ENCODE results near the gene ALDH3A1. TPM values are rescaled to one million over a fixed set of nuclear protein-coding genes. Genes with fewer than 3 reads are reported as not detected.
A peak's percentile ranks its signal among the peaks of the same experiment; 100 is the strongest.

The ALDH3A1 gene
- polyA plus RNA-seq, 2 of the 4 experiments (the other 2 are of a cell fraction): 959 to 1,190 TPM

- CTCF ChIA-PET: interaction anchor here (0.6 to 22.4 kb wide), 22 partner anchors 3 to 406 kb away, joined by 3 to 681 read pairs (median 6); partner anchors contain the start of genes ALDH3A1, ALDH3A2, B9D1 and SLC47A1
- 2% methylated on average over 15 of the region's 15 CpGs for WGBS (ENCODE audit: missing lambda C conversion rate)
- no peaks in the 10 kb centered on the region for H3K9me3 ChIP-seq
- H3K4me2 ChIP-seq: peak overlapping the region; percentile 77
- DNase-seq (ENCODE audit: low read depth in 1 of 2, low spot score in 1 of 2) (peak in 1 of 2 experiments; percentile 88), ATAC-seq (peak; percentile 7 to 22), FAIRE-seq (peak; percentile 13)
- H3K4me1 ChIP-seq: peaks cover 71% of the 10 kb centered on the region
- peak overlapping the region; percentile 98 to 100 for H3K27ac ChIP-seq
- POLR2A ChIA-PET: interaction anchor here (0.6 to 5.6 kb wide), 17 partner anchors 9 to 390 kb away, joined by 3 to 87 read pairs (median 6); partner anchors contain the start of genes ALDH3A2, B9D1 and MAPK7
- H3K4me3 ChIP-seq: no peak overlapping the region; the same call in 2 of the 3 replicates
- TF ChIP-seq JUN (IDR thresholded peaks at IDR 0.05): no peak; a peak in 2 of 5 replicates
- peak; percentile 82; the same call in 1 of the 2 replicates for TF ChIP-seq FOSB (CRISPR knock-in tag; IDR thresholded peaks at IDR 0.05)
- peak; percentile 58 for TF ChIP-seq RARB (CRISPR knock-in tag; IDR thresholded peaks at IDR 0.05)
- TF ChIP-seq EHMT2 (IDR thresholded peaks at IDR 0.05; ENCODE audit: low read depth): no peak
- 0 out of 2 replicates have a peak, but pooled peaks have one; percentile 11 for TF ChIP-seq USF2 (IDR thresholded peaks at IDR 0.05)
- TF ChIP-seq HOXB5 (CRISPR knock-in tag; IDR thresholded peaks at IDR 0.05): peak; percentile 94; the same call in 1 of the 2 replicates
- TF ChIP-seq CBX8 (IDR thresholded peaks at IDR 0.05): no peak
- TF ChIP-seq ZNF302 (CRISPR knock-in tag; IDR thresholded peaks at IDR 0.05): peak; percentile 94
- TF ChIP-seq RAD21 (conservative IDR thresholded peaks at IDR 0.05 in 1 of 2, IDR thresholded peaks at IDR 0.05 in 1 of 2): no peak
- peak; percentile 58; the same call in 1 of the 2 replicates for TF ChIP-seq NPAS2 (CRISPR knock-in tag; IDR thresholded peaks at IDR 0.05; ENCODE audit: borderline replicate concordance)
- no peak; the same call in none of the 2 replicates for TF ChIP-seq TFCP2L1 (CRISPR knock-in tag; IDR thresholded peaks at IDR 0.05)
- peak; percentile 8 to 35; a peak in 2 of 5 replicates for TF ChIP-seq EP300 (IDR thresholded peaks at IDR 0.05)
- no peak; the same call in none of the 2 replicates for TF ChIP-seq GATA3 (IDR thresholded peaks at IDR 0.05; ENCODE audit: borderline replicate concordance)
- TF ChIP-seq POLR2A (IDR thresholded peaks at IDR 0.05; ENCODE audit: low read length): no peak
- TF ChIP-seq CHD2 (IDR thresholded peaks at IDR 0.05; ENCODE audit: low read length, partially characterized antibody): no peak
- TF ChIP-seq, protein P1, sequence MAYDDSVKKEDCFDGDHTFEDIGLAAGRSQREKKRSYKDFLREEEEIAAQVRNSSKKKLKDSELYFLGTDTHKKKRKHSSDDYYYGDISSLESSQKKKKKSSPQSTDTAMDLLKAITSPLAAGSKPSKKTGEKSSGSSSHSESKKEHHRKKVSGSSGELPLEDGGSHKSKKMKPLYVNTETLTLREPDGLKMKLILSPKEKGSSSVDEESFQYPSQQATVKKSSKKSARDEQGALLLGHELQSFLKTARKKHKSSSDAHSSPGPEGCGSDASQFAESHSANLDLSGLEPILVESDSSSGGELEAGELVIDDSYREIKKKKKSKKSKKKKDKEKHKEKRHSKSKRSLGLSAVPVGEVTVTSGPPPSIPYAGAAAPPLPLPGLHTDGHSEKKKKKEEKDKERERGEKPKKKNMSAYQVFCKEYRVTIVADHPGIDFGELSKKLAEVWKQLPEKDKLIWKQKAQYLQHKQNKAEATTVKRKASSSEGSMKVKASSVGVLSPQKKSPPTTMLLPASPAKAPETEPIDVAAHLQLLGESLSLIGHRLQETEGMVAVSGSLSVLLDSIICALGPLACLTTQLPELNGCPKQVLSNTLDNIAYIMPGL (CRISPR knock-in tag; IDR thresholded peaks at IDR 0.05; ENCODE audit: borderline replicate concordance): peak; percentile 79
- no peak; a peak in 1 of 4 replicates for TF ChIP-seq CEBPB (IDR thresholded peaks at IDR 0.05)
- TF ChIP-seq BHLHE40 (IDR thresholded peaks at IDR 0.05; ENCODE audit: low read depth, low read length): no peak; the same call in 1 of the 2 replicates
- no peak for TF ChIP-seq SREBF2 (IDR thresholded peaks at IDR 0.05)
- TF ChIP-seq MAFK (IDR thresholded peaks at IDR 0.05; ENCODE audit: partially characterized antibody): peak; percentile 51
- peak; percentile 82 for TF ChIP-seq MAX (IDR thresholded peaks at IDR 0.05)
- no peak for TF ChIP-seq ZC3H11A (IDR thresholded peaks at IDR 0.05)
- TF ChIP-seq, protein P2, sequence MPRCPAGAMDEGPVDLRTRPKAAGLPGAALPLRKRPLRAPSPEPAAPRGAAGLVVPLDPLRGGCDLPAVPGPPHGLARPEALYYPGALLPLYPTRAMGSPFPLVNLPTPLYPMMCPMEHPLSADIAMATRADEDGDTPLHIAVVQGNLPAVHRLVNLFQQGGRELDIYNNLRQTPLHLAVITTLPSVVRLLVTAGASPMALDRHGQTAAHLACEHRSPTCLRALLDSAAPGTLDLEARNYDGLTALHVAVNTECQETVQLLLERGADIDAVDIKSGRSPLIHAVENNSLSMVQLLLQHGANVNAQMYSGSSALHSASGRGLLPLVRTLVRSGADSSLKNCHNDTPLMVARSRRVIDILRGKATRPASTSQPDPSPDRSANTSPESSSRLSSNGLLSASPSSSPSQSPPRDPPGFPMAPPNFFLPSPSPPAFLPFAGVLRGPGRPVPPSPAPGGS (IDR thresholded peaks at IDR 0.05): no peak
- TF ChIP-seq KDM1A (IDR thresholded peaks at IDR 0.05; ENCODE audit: low read depth): no peak
- no peak for TF ChIP-seq CTCF (IDR thresholded peaks at IDR 0.05)
- peak; percentile 20 for TF ChIP-seq FOXS1 (CRISPR knock-in tag; IDR thresholded peaks at IDR 0.05)
- no peak for TF ChIP-seq SMC3 (IDR thresholded peaks at IDR 0.05)
- no peak for TF ChIP-seq CHD4 (IDR thresholded peaks at IDR 0.05; ENCODE audit: borderline replicate concordance)
- no peak for TF ChIP-seq ELK1 (IDR thresholded peaks at IDR 0.05; ENCODE audit: low read depth, low read length)
- TF ChIP-seq HDAC2 (IDR thresholded peaks at IDR 0.05): no peak
- no peak for TF ChIP-seq FOSL2 (IDR thresholded peaks at IDR 0.05)
- peak; percentile 84 for TF ChIP-seq FOSL2 (CRISPR knock-in tag; IDR thresholded peaks at IDR 0.05)
- TF ChIP-seq JUNB (IDR thresholded peaks at IDR 0.05): 0 out of 2 replicates have a peak, but pooled peaks have one; percentile 12
- TF ChIP-seq RFX5 (IDR thresholded peaks at IDR 0.05): no peak
- TF ChIP-seq EHF (CRISPR knock-in tag; IDR thresholded peaks at IDR 0.05): peak; percentile 94
These were observed 4.3 kb upstream of the ALDH3A1 start for GRCh38 chr17:19752216-19753050.

All from A549 (cell line).